Measurements from ENCODE around the gene GNAS.

The GNAS gene

DNA sequence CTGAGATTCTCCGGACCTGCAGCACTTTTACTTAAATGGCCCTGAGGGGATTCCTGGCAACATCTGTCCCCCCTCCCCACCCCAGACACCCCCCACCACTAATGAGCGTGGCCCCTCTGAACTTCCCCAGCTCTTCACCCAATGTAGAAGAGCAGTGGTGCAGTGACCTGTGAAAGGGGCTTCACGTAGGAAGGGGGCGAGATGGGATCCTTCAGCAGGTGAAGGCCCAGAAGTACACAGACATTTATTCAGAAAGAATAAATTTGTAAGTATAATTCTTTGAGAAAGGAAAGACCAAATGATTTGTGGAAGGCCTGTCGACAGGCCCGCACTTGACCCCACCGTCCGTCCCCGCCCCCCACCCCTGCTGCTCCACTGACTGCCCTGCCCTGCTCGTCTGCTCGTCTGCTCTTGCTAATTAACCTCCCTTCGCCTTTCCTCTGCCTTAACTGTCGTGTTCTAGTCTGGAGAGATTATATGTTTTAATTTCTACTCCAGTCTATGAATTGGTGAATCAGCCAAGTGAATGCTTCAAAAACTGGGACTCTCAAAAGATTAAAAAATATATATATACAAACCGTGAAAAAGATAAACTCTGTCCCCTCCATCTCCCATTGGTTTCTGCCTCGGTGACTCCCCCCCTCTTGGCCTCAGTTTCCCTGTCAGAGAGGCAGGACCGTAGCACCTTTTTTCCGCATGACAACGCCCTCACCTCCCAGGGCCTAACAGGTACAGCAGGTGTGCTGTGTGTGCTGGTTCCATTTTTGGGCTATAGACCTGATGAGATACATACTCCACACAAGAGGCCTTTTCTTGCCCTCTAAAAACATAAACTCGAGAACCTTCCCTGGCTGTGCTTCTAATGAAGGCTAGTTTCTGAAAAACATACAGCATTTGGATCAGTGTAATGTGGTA lies 49.2 kb downstream of the GNAS start:
- no peak for DNase-seq

GRCh38 chr20:58903614-58904013 lies 51.1 kb downstream of the GNAS start:
- DNase-seq, result no peak

DNA sequence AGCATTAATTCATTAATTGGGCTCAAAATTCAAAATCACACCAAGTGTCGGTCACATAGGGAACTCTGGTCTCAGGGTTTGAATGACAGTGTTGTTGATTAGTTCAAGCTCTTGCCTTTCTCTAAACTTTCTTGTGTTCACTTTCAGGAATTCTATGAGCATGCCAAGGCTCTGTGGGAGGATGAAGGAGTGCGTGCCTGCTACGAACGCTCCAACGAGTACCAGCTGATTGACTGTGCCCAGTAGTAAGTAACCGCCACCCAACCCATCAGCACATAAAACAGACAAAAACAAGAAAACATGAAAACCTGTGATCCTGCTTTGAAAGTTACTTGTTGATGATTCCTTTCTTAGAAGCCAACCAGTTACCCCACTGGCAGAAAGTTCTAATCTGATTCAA lies 52.7 kb downstream of the GNAS start:
- no peak for DNase-seq

DNA sequence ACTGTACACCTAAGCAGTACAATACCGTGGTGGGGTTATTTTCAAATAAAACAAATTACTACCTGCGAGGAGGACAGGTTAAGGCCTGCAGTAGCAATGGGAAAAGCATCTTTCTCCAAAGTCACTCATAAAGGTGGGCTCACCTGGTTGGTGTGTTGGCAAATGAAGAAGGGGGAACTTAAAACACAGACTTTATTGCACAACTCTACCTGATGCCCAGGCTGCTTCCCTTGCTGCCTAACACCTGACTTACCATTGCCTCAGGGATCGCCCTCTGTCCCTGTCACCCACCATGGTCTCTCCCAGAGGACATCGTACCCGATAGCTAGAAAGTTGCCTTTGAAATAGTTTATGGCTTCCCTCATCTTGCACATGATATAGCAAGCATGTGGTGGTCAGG lies 53.6 kb downstream of the GNAS start:
- no peak for DNase-seq

GRCh38 chr20:58906894-58907293 lies 54.4 kb downstream of the GNAS start:
- no peak for DNase-seq

DNA sequence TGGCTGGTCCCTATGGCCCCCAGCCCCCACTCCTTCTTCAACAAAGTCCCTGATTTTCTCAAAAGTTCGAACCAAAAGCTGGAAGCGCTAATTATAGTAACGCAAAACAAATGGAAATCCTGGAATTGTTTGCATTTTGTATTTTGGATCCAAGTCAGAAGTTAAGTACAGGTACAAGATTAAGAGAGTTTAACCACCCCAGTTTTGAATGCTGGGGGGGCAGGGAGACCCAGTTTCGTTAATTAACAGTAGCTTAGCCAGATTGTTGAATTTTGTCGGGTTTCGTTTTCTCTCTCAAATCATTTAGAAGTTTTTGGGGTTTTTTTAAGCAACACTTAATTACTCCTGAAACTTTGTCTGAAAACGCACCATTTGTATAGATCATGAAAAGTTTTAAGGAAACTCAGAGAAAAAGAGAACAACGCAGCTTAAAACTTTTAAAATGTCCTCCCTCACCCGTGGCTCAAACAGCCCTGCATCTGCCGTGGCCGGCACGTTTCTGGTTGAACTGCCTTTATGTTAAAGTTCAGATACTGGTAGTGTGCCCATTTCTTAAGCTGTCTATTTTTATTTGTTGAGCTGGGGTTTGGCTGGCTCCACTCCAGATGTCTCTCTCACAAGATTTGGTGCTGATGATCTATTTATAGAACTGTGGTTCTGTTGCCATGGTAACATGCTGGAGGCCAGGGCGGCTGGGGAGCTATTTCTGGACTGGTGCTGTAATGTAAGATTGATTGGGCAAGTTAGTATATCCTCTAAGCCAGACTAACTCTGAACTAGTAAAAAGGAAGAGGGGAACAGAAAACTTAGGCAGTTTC lies 55.0 kb downstream of the GNAS start:
- DNase-seq, result no peak

GRCh38 chr20:58908221-58908620 lies 55.7 kb downstream of the GNAS start:
- DNase-seq, result no peak

DNA sequence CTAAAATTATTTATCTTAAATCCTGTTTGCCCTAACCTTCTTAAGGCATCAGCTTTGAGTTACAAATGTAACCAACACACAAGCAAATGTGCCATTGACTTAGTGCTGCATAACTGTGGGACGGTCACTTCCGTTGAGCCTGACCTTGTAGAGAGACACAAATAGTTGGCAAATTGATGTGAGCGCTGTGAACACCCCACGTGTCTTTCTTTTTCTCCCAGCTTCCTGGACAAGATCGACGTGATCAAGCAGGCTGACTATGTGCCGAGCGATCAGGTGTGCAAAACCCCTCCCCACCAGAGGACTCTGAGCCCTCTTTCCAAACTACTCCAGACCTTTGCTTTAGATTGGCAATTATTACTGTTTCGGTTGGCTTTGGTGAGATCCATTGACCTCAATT lies 56.4 kb downstream of the GNAS start:
- DNase-seq, result no peak

GRCh38 chr20:58909585-58909984 lies 57.1 kb downstream of the GNAS start:
- DNase-seq, result no peak

DNA sequence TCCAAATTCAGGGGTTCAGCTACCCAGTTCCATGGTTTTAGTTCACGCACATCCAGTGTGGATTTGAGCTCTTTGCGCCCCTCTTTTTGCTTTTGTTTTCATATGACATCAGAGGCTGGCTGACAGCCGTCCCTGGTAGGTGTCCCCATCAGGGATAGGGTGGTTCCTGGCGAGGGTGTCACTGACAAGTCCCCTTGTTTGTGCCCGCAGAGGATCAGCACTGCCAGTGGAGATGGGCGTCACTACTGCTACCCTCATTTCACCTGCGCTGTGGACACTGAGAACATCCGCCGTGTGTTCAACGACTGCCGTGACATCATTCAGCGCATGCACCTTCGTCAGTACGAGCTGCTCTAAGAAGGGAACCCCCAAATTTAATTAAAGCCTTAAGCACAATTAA lies 58.0 kb downstream of the GNAS start:
- no peak for DNase-seq

- no peak for DNase-seq
These were observed 58.8 kb downstream of the GNAS start for GRCh38 chr20:58911309-58911708.

GRCh38 chr20:58911970-58912369 lies 59.5 kb downstream of the GNAS start:
- no peak for DNase-seq

DNA sequence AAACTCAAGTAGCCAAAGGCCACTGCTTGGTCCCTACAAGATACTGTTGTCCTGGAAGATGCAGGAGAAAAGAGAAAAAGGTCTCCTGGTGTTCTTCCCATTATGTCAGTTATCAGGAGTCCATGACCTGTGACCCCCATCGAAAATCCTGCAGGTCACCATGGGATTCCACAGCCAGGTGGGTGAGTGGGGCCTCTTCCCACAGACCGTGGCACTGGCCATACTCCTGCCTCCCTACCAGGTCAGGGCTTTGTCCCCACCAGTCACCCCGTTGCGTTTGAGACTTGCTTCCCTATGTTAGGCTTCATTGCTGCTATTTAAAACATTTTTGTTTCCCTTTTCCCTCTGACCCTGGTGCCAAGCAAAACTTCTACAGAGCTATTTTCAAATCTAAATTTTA lies 60.6 kb downstream of the GNAS start:
- DNase-seq, result no peak

DNA sequence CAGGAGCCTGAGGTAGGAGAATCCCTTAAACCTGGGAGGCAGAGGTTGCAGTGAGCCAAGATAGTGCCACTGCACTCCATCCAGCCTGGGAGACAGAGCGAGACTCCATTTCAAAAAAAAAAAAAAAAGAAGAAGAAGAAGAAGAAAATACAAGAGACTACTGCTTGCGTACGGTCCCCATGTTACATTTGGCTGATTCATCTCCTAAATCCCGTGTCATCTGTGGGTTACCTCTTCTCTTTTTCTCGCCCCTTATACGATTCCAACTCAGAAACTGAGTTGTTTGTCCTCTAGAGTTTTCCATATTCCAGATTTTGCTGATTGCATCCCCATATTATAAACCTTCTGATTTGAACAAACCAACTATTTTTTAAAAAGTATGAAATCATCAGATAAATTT lies 66.1 kb downstream of the GNAS start:
- no peak for DNase-seq

DNA sequence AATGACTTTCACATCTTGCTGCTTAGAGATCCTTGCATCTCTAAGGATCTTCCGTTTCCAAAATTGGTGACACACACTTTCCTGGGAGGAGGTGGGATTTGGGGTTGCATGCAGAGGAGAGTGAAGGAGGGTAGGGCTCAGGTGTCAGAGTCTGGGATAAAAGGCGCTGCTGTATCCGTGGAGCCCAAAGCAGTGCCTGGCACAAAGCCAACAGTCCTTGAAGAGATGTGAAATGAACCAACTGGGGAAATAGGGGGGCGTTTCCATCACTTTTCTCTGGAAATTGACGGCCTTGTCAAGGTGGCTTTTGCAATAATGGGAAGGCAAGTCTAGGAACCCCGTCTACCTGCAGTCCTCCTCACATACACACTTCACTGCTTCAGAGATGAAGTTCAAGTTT lies 69.0 kb downstream of the GNAS start:
- peak; percentile 19 for DNase-seq

- no peak for DNase-seq
These were observed 69.5 kb downstream of the GNAS start for GRCh38 chr20:58922036-58922435.

DNA sequence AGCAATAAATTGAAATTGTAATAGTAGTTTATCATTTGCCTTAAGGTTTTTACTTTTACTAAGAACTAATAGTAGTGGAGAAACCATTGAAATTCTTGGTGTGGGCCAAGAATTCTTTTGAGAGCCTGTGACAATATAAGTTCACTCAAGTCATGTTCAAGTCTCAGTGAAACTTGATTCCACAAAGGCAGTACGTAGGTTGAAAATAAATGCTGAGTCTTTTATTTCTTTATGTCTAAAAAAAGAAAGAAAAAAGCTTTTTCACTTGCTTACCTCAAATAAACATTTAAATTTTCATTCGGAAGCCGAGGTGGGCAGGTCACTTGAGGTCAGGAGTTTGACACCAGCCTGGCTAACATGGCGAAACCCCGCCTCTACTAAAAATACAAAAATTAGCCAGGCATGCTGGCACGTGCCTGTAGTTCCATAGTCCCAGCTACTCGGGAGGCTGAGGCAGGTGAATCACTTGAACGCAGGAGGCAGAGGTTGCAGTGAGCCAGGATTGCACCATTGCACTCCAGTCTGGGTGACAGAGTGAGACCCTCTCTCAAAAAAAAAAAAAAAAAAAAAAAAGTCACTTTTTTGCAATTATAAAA lies 70.7 kb downstream of the GNAS start:
- no peak for DNase-seq

DNA sequence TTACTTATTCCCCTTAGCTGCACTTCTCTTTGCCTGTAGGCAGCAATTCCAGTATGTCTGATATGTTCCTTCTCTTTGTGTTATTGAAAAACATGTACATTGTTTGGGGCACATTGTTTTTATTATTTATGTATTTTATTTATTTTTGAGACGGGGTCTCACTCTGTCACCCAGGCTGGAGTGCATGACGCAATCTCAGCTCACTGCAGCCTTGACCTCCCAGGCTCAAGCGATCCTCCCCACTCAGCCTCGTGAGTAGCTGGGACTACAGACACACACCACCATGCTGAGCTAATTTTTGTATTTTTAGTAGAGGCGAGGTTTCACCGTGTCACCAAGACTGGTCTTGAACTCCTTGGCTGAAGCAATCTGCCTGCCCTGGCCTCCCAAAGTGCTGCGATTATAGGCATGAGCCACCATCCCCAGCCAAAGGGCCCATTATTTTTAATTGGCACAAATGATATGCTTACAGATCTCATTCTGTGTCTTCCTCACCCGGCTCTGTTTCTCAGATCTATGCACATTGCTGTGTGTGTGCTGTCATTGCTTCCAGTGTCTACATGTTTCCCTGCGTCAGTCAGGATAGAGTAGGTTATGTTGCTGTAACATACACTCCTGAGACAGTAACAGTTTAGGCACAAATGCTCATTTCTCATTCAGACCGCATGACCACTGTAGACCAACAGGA lies 74.4 kb downstream of the GNAS start:
- DNase-seq, result no peak

DNA sequence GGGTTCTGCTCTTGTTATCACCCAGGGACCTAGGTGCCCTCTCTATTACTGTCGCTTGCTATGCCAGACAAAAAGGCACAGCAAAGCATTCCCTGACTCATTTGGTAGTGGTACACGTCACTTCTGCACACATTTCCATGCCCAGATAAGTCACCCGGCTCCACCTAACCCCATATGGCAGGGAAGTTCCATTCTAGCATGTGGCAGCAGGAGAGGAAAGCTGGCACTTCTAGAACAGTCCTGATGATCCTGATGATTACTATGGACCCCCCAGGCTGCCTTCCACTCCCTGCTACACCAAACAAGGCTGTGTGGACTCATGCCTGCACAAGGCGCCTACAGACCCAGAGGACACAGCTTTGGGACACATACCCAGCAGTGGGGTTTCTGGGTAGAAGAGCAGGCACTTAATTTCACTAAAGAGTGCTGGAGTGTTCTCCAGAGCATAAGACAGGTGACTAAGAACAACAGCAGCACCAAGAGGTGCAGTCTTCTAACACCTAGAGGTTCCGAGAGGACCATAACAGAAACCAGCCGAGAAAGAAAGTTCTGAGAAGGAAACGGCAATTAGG lies 75.1 kb downstream of the GNAS start:
- no peak for DNase-seq

DNA sequence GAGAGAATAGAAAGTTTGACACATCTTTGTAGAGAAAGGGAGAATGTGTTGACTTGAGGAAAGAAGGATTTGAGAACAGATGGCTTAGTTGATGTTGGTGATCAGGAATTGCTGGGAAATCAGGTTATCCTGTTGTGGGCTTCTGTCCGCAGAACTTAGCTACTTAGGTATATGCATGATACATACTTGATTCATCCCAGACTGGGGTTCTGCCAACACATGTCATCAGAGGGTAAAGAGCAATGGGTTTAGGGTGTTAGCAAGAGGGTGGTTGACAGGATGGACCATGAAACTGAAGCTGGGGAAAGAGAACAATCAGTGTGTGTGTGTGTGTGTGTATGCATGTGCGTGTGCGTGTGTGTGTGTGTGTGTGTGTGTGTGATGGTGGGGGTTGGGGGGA lies 78.0 kb downstream of the GNAS start:
- DNase-seq, result no peak

DNA sequence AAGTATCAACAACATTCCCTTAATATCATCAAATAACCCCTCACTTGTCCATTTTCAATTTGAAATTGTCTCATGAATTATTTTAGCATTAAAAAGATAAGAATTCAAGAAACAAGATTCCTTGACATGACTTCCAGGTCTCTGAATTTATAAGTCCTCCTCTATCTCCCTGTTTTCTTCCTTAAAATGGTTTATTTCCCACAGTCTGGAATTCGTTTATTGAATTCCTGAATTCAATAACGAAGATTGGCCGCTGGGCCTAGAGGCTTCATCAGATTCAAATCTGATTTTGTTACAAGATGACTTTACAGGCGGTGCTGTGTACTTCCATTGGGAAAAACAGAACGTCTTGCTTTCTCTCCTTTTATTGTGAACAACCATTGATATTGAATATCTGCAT lies 79.7 kb downstream of the GNAS start:
- no peak for DNase-seq

GRCh38 chr20:58938078-58938477 lies 85.6 kb downstream of the GNAS start:
- no peak for DNase-seq

- DNase-seq, result no peak
These were observed 86.0 kb downstream of the GNAS start for GRCh38 chr20:58938541-58938940.
